ENCODE measurements around the gene WASHC3.

- TF ChIP-seq POLR2A (IDR thresholded peaks at IDR 0.05) (no peak), CTCF (IDR thresholded peaks at IDR 0.05) (no peak), EP300 (IDR thresholded peaks at IDR 0.05) (no peak)
These were observed 35.1 kb downstream of the WASHC3 start for GRCh38 chr12:102026728-102027127.
